ENCODE measurements around the gene DRAP1. TPM values are rescaled to one million over a fixed set of nuclear protein-coding genes. Genes with fewer than 3 reads are reported as not detected.
A peak's percentile ranks its signal among the peaks of the same experiment; 100 is the strongest.

Gene DRAP1
- total and polyA plus RNA-seq, 7 donors, result 74.5 to 217 (median 121) TPM

DNA sequence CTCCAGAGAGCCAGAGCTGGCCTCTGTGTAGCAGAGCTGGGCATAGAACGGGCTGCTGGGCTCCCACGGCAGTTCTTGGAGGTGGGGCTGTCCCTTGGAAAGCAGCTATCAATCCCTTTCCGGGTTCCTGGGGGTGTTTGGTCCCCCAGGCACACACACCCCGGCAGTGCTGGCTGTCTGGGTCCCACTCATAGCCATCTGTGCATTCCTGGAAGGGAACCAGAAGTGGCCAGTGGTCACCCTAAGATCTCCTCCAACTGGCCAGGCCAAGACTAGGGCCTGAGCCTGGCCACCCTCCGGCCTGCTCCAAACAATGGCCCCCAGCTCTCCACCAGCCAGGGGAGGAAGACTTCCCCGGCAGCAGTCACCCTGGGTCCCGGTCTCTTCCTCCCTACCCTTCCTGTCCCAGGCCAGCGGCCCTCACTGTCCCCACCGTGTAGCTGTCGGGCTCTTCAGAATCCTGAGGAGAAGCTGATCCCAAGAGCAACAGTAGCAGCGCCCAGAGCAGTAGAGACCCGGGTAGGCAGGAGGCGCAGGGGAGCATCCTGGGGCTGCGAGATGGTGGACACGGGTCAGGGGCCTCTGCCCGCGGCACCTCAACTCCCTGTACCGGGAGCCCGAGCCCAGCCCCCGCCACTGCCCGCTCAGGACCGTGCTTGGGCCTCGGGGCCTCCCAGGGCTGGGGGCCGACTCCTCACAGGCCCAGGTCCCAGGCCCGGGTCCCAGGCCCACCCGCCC is 47.2 kb upstream of the DRAP1 start:
- intact Hi-C loops (cut with DNase I), result no loop called here
- Histone ChIP-seq H3K9me3 (no peaks in the 10 kb centered on the region), H3K4me1 (peaks cover 12% of the 10 kb centered on the region), H3K4me3 (peak overlapping the region; percentile 75), H3K27ac (peak overlapping the region; percentile 81), H3K27me3 (ENCODE audit: insufficient read depth in 3 of 3, low read length in 2 of 3) (no peaks in the 10 kb centered on the region), H3K36me3 (ENCODE audit: insufficient read depth in 1 of 2, low read depth in 1 of 2) (peaks cover 0 to 37% of the 10 kb centered on the region in 2 donors)
- peak; percentile 3 to 19 (median 6) for ATAC-seq
- TF ChIP-seq, protein P1, sequence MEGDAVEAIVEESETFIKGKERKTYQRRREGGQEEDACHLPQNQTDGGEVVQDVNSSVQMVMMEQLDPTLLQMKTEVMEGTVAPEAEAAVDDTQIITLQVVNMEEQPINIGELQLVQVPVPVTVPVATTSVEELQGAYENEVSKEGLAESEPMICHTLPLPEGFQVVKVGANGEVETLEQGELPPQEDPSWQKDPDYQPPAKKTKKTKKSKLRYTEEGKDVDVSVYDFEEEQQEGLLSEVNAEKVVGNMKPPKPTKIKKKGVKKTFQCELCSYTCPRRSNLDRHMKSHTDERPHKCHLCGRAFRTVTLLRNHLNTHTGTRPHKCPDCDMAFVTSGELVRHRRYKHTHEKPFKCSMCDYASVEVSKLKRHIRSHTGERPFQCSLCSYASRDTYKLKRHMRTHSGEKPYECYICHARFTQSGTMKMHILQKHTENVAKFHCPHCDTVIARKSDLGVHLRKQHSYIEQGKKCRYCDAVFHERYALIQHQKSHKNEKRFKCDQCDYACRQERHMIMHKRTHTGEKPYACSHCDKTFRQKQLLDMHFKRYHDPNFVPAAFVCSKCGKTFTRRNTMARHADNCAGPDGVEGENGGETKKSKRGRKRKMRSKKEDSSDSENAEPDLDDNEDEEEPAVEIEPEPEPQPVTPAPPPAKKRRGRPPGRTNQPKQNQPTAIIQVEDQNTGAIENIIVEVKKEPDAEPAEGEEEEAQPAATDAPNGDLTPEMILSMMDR (IDR thresholded peaks at IDR 0.05), result no peak
- DNase-seq, result peak in 1 of 2 donors; percentile 66
- 17 to 27% (median 22%) methylated on average over 17 to 26 of the region's 26 CpGs for WGBS, 3 donors

DNA sequence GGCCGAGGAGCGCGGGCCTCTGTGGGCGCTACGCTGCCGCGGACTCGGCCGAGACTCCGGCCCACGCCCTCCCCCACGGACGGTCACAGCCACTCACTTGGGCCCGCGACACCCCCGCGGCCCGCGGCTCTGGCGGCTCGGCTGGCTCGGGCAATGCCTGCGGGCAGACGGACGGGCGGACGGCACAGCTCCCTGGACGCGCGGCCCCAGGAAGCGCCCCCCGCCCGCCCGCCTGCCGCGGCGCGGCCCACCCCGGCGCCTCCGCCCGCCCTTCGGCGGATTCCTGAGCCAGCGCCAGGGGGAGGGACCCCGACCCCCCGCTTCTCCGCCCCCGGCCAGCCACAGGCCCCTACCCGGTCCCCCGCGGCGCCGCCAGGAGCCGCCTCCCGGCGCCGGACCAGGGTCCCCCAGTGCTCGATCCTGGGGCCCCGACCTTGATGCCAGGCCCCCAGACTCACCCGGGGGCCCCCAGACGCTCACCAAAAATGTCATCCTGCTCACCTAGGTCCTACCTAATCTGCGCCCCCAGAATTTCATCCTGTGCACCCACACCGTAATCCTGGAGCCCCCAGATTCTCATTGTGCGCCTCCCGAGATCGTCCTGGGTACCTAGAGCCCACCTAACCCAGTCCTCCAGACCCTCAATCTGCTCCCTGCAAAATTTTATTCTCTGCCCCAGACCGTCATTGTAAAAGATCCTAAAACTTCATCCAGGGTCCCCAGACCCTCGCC is 46.5 kb upstream of the DRAP1 start, which contains the start of gene EFEMP2:
Gene EFEMP2, minus strand, starts transcription at position 215 of the 732 bp plus-strand sequence. CDS start 446 bp downstream, outside the sequence.
- Histone ChIP-seq H3K27me3 (ENCODE audit: insufficient read depth in 3 of 3, low read length in 2 of 3) (no peaks in the 10 kb centered on the region), H3K4me3 (peak within 1 kb of the TSS; percentile 75), H3K4me1 (peaks cover 12% of the 10 kb centered on the region), H3K27ac (peak within 1 kb of the TSS; percentile 81), H3K9me3 (no peaks in the 10 kb centered on the region), H3K36me3 (ENCODE audit: insufficient read depth in 1 of 2, low read depth in 1 of 2) (peaks cover 0 to 29% of the 10 kb centered on the region in 2 donors)
- DNase-seq (peak; percentile 55 to 72), ATAC-seq (peak; percentile 4 to 25 (median 12))
- TF ChIP-seq, protein P1 (IDR thresholded peaks at IDR 0.05), result no peak
- intact Hi-C loops (cut with DNase I), result no loop called here
- WGBS, 3 donors, result 1 to 2% (median 1%) methylated on average over 20 to 69 of the region's 69 CpGs

DNA sequence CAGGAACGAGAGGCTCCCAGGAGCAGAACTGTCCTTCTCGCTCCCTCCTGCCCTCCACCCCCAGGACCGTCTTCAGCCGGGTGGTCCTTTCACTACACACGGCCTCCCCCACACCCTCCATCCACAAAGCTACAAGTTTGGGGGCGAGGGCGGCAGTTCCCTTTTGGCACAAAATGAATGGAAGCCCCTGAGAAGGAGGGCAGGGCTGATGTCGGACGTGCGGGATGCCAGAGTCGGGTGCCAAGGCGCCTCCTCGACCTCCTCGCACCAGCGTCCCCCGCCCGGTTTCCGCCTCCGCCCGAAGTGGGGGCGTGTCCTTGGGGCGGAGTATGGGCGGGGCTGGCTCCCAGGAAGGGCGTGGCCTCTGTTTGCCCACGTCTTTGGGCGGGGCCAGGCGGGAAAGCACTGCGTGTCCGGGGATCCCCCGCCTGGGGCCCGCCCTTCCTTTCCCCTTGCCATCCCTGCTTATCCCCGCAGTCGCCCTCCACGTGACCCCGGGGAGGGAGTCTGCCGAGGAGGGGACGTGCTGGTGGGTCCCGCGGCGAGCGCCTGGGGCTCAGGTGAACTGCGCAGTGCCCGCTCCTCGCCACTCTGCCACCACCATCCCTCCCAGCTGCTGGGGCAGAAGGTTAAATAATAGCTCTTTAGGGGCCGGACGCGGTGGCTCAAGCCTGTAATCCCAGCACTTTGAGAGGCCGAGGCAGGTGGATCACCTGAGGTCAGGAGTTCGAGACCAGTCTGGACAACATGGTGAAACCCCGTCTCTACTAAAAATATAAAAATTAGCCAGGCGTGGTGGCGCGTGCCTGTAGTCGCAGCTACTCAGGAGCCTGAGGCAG is 45.7 kb upstream of the DRAP1 start:
- H3K27ac ChIP-seq, result peak overlapping the region; percentile 81
- ATAC-seq, result peak; percentile 95 to 97 (median 96)
- H3K9me3 ChIP-seq, result no peaks in the 10 kb centered on the region
- H3K4me1 ChIP-seq, result peaks cover 12% of the 10 kb centered on the region
- H3K36me3 ChIP-seq (ENCODE audit: insufficient read depth in 1 of 2, low read depth in 1 of 2), result peaks cover 0 to 22% of the 10 kb centered on the region in 2 donors
- no peaks in the 10 kb centered on the region for H3K27me3 ChIP-seq (ENCODE audit: insufficient read depth in 3 of 3, low read length in 2 of 3)
- DNase-seq, result peak; percentile 95 to 97
- WGBS, 3 donors, result 6 to 9% (median 9%) methylated on average over 42 to 54 of the region's 54 CpGs
- TF ChIP-seq, protein P1 (IDR thresholded peaks at IDR 0.05), result no peak
- intact Hi-C loops (cut with DNase I), result no loop called here
- peak overlapping the region; percentile 75 for H3K4me3 ChIP-seq

DNA sequence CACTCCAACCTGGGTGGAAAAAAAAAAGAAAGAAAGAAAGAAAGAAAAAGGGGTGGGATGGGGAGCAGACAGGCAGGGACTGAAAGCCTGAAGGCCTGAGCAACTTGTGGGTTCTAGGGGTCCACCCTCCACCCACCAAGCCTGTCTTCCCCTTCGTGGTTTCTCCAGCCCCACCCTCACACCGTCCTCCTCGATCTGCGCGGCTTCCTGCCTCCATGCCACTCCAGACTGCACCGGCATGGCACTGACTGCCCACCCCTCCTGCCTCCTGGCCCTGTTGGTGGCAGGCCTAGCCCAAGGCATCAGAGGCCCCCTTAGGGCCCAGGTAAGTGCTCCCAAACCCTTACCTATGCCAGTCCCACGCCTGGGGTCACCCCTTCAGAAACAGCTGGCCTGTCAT is 39.6 kb upstream of the DRAP1 start, which contains the start of gene CTSW:
Gene CTSW, plus strand, starts transcription at position 221 of the 400 bp plus-strand sequence. Its CDS starts 18 bp downstream, at position 239.
- Histone ChIP-seq H3K4me1 (no peaks in the 10 kb centered on the region), H3K27ac (no peak within 1 kb of the TSS), H3K36me3 (ENCODE audit: insufficient read depth in 1 of 2, low read depth in 1 of 2) (peaks cover 9 to 25% of the 10 kb centered on the region in 2 donors), H3K27me3 (ENCODE audit: insufficient read depth in 3 of 3, low read length in 2 of 3) (no peaks in the 10 kb centered on the region), H3K9me3 (no peaks in the 10 kb centered on the region), H3K4me3 (no peak within 1 kb of the TSS)
- intact Hi-C loops (cut with DNase I), result no loop called here
- WGBS, 3 donors, result 39 to 57% (median 52%) methylated on average over 7 of the region's 7 CpGs
- TF ChIP-seq, protein P1 (IDR thresholded peaks at IDR 0.05), result no peak
- DNase-seq (no peak), ATAC-seq (no peak)
